Skin epidermis (tissue), 12 donors: Measurements from ENCODE around the gene OR9A2.

Source experiments
- H3K27ac ChIP-seq, 21 experiments: fragments of 200-600 bp; sonication (generic) in 11 of 21; one replicate each; pipeline ENCODE4 v1.5.0; 2020; ENCODE audit warnings: mild to moderate bottlenecking in 3 of 21, inconsistent platforms in 2 of 21, moderate library complexity in 2 of 21
- H3K4me3 ChIP-seq, 7 experiments: fragments of 200-600 bp; sonication (generic) in 2 of 7; one replicate each; pipeline ENCODE4 v1.5.0; 2020; ENCODE audit warnings: inconsistent platforms in 2 of 7, mild to moderate bottlenecking in 2 of 7, moderate library complexity in 1 of 7

OR9A2 gene, protein sequence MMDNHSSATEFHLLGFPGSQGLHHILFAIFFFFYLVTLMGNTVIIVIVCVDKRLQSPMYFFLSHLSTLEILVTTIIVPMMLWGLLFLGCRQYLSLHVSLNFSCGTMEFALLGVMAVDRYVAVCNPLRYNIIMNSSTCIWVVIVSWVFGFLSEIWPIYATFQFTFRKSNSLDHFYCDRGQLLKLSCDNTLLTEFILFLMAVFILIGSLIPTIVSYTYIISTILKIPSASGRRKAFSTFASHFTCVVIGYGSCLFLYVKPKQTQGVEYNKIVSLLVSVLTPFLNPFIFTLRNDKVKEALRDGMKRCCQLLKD

DNA sequence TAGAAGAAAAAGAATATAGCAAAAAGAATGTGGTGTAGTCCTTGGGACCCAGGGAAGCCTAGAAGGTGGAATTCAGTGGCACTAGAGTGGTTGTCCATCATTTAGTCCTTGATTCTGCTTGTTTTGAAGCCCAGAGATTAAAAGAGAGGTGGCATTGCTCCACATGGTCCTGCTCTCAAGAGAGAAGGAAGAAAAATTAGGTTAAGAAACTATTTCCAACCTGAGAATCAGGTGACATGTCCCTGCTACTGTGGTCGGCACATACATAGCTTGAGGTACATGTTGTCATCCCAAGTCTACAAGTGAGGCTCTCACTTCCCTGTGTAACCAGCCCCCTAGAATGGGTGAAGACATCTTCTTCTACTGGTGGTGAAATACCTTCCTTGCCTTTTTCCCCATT is at the start of gene OR9A2:
OR9A2 (minus strand) TSS at position 101 of the 400 bp plus-strand sequence; CDS start at position 101, 0 bp downstream.
- Histone ChIP-seq H3K27ac (no peak within 1 kb of the TSS), H3K4me3 (no peak within 1 kb of the TSS)

- Histone ChIP-seq H3K27ac (no peak overlapping the region), H3K4me3 (no peak overlapping the region)
Measured at GRCh38 chr7:143074141-143074540, 47.2 kb upstream of the OR9A2 start.

- Histone ChIP-seq H3K4me3 (no peak overlapping the region), H3K27ac (no peak overlapping the region)
Measured at GRCh38 chr7:143073556-143073955, 46.6 kb upstream of the OR9A2 start.

DNA sequence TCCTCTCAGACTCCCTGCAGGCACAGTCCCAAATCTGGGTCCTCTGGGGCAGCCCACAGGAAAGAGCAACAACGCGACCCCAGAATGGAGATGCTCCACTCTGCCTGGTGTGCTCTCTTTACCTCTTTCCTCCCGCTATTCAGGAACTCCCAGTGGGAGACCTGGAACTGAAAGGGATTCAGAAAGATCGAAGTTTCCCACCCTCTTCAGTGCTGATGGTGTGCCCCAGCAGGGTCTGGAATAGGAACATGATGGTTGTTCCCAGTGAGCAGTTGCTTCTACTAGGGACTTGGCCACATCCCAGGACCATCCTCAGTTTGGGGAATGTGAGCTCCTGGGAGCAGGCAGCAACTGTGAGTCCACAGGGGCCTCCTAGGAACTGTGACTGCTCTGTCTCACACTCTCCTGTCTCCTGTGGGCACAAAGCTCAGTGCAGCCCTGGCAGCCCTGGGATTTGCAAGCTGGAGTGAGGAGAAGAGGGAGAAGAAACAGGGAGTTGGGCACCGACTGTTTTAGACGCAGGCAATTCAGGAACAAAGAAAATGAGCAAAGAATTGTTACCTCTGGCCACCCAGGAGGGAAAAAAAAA is 43.1 kb upstream of the OR9A2 start:
- Histone ChIP-seq H3K27ac (no peak overlapping the region), H3K4me3 (no peak overlapping the region)

DNA sequence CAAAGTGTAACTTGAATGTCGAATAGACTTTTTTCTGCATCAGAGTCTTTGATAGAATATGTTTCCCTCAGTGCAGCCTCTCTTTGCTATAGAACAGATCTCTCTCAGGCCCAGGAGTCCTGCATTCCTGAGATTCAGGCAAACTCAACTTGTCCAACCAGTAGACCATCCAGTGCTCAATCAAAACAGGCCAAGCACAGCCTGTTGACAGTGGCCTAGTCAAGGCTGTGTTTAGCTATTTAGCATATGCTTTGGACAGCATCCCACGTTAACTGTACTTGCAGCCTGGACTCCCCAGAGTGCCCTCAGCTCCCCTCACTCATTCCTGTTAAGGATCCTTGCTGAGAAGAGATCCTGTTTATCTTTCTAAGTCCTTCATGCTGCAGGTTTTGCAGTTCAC is 41.5 kb upstream of the OR9A2 start:
- Histone ChIP-seq H3K4me3 (no peak overlapping the region), H3K27ac (no peak overlapping the region)

- Histone ChIP-seq H3K4me3 (no peak overlapping the region), H3K27ac (no peak overlapping the region)
Measured at GRCh38 chr7:143063741-143064140, 36.8 kb upstream of the OR9A2 start.

DNA sequence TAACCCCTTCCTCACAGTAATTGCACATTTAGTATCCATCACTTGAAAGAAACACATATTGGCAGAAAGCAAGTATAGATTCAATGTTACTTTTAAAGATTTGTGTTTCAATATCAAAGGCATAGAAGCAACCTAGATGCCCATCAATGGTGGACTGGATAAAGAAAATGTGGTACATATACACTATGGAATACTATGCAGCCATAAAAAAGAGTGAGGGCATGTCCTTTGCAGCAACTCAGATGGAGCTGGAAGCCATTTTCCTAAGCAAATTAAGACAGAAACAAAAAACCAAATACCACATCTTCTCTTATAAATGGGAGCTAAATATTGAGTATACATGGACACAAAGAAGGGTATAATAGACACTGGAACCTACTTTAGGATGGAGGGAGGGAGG is 28.8 kb upstream of the OR9A2 start:
- no peak overlapping the region for H3K27ac ChIP-seq
- no peak overlapping the region for H3K4me3 ChIP-seq

DNA sequence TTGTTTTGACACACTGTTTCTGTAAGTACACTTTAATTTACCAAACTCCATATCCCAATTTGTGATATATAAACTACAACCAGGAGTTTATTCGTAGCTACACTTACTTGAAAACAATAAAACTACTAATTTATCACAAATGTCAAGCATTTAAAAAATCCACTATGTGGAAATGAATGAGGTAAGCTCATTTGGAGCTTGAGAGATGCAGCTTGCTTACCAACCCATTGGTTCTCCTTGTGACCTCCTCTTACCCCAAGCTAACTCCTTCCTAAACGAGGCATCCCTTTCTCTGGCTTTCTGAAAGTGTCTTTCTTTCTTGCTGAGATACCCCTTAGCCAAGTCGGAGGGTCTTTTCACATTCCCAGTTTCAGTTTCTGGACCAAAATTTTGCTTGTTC is 27.7 kb upstream of the OR9A2 start:
- Histone ChIP-seq H3K27ac (no peak overlapping the region), H3K4me3 (no peak overlapping the region)

- no peak within 1 kb of the TSS for H3K4me3 ChIP-seq
- no peak within 1 kb of the TSS for H3K27ac ChIP-seq
Measured at GRCh38 chr7:143052041-143052440, 25.1 kb upstream of the OR9A2 start, which contains the start of gene OR6V1. OR6V1 (plus strand) TSS chr7:143052341; CDS start chr7:143052341, 0 bp downstream.

DNA sequence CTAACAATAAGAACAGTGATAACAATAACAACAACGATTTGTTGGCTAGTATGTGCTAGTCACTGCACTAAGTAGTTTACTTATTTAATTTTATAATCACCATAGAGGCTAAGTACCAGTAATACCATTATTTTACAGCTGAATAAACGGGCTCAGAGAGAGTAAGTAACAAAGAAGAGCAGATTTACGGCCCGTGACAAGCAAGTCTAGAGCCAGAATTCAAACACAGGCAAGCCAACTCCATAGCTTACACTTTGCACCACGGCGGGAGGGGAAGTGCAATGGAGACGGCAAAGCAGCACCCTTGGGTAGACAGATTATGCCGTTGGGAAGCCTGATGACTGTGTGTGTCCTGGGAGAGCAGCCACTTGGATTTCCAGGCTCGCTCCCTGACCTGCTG is 24.0 kb upstream of the OR9A2 start:
- Histone ChIP-seq H3K4me3 (no peak overlapping the region), H3K27ac (no peak overlapping the region)

DNA sequence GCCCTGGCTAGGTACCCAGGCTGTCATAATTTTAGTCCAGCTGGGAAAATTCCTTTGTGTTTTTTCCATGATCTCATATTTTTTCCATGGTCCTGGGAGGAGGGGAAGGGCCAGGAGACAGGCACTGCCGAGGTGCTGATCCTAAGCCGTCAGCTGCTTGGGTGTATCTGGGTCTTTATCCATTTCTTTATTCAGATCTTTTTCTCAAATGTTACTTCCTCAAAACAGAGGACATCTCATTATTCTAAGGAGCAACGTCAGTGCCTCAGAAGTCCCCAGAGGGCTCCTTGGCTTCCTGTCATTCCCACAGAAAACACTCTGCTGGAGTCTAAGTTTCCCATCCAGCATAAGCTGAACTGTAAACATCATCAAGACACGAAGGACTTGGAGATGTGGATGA is 22.4 kb upstream of the OR9A2 start:
- peak overlapping the region in 2 of 21 experiments; percentile 3 to 43 for H3K27ac ChIP-seq
- H3K4me3 ChIP-seq: no peak overlapping the region

- peak overlapping the region in 2 of 21 experiments; percentile 3 to 43 for H3K27ac ChIP-seq
- H3K4me3 ChIP-seq: no peak overlapping the region
Measured at GRCh38 chr7:143048827-143049226, 21.9 kb upstream of the OR9A2 start.

DNA sequence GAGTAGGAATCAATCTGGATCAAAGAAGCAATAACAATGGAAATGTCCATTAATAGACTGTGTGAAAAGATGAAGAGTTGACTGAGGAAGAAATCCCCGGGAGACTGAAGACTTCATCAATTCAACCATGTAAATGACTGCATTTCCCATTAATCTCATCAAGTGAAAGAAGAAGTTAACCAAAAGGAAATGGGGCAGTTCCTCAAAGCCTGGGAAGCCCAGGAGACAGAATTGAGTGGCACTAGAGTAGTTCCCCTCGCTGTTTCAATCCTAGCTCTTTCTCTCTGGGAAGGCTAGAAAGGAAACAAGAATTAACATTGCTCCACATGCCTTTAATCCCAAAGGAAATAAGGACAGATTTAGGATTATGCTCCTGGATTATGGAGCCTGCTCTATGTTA is 20.4 kb upstream of the OR9A2 start:
- no peak overlapping the region for H3K27ac ChIP-seq
- H3K4me3 ChIP-seq: no peak overlapping the region

DNA sequence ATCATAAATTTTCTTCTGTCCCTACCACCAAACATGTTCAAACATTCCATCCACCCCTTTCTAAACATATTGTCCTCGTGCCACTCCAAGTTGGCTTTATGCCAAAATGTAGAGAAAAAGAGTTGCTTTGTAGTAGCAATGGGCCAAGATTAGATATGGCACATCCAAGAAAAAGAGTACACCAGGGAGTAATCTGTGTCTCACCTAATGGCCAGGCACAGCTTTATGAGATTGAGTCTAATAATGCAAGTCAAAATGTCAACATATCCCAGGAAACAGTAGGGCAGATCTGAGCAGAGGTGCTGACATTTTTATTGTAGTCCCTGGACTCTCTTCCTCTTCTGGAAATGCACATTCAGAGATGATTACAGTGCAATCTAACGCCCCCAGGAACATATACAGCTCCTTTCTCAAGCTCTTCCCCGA is 19.5 kb upstream of the OR9A2 start:
- H3K27ac ChIP-seq: no peak overlapping the region
- H3K4me3 ChIP-seq: no peak overlapping the region

DNA sequence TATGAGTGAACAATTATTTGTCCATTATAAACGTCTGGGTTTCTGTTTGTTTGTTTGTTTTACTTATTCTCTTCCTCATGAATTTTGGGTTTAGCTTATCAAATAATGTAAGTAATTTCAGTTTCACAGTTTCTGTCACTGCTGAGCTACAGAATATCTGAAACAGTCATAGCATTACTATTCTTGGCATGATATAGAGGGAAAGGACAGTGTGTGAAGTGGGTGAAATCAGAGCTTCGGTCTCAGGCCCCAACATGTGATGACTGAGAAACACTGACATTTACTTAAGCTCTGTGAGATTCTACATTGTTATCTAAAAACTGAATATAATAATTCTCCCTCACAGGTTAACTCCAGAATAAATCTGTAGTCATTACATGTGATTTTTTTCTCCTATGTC is 16.5 kb upstream of the OR9A2 start:
- Histone ChIP-seq H3K4me3 (no peak overlapping the region), H3K27ac (no peak overlapping the region)

- Histone ChIP-seq H3K4me3 (no peak overlapping the region), H3K27ac (no peak overlapping the region)
Measured at GRCh38 chr7:143042790-143043271, 15.9 kb upstream of the OR9A2 start.

GRCh38 chr7:143042159-143042789 is 15.3 kb upstream of the OR9A2 start:
- Histone ChIP-seq H3K27ac (no peak overlapping the region), H3K4me3 (no peak overlapping the region)

DNA sequence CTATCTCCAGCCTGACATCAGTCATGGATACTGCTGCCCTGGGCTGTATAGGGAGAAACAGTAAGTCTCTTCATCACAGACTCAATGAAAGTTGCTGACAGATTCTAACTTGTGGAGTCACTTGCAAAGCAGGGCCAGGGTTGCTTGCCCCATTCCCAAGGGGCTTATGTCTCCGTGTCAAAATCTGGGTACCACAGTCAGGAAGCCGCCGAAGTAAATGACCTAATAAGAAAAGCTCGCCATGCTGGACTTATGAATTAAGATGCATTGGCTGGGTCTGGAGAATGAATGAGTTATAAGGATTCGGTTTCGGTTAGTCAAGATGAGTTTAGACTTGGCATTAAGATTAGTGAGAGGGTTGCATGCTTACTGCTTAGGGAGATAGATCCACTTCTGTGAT is 14.4 kb upstream of the OR9A2 start:
- Histone ChIP-seq H3K27ac (no peak overlapping the region), H3K4me3 (no peak overlapping the region)

GRCh38 chr7:143040209-143040715 is 13.3 kb upstream of the OR9A2 start:
- no peak overlapping the region for H3K4me3 ChIP-seq
- no peak overlapping the region for H3K27ac ChIP-seq

- no peak overlapping the region for H3K27ac ChIP-seq
- no peak overlapping the region for H3K4me3 ChIP-seq
Measured at GRCh38 chr7:143038635-143039034, 11.7 kb upstream of the OR9A2 start.

DNA sequence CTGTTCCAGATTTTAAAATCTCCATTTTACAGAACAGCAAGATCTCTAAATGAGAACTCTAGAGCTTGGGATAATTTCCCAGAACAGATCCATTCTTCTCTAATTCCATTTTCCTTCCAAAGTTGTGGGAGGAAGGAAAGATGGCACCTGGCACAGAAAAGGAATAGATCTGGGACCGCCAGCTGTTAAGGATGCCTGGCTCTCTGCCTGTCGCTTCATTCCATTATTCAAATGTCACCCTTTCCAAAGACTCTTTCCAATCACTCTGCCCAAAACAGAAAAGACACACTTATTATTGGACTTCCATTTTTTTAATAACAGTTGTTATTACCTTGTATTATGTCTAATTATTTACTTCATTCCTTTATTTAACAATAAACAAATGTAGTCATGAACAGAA is 751 bp upstream of the OR9A2 start:
- no peak overlapping the region for H3K27ac ChIP-seq
- no peak overlapping the region for H3K4me3 ChIP-seq
